LNCaP clone FGC (cell line): Measurements from ENCODE around the gene C1QB.
A peak's percentile ranks its signal among the peaks of the same experiment; 100 is the strongest.
"Not testable (repeated sequence)": the region's sequence is repeated elsewhere in the genome, so short reads cannot be mapped to it uniquely, and the experiment has no call there.

ENCODE experiments used
- DNase-seq: peaks from one replicate; pipeline ENCODE4 v3.0.0-alpha.2; 2011; ENCODE audit warnings: low read depth
- H3K4me3 ChIP-seq: 2 replicates; pipeline ENCODE4 v1.5.1; 2011; ENCODE audit warnings: mild to moderate bottlenecking, low read depth, low read length, control low read depth
- CTCF ChIP-seq: IDR thresholded peaks from 2 replicates; pipeline ENCODE4 v1.5.1; 2012; ENCODE audit warnings: mild to moderate bottlenecking; ENCODE audit not compliant: control insufficient read depth, insufficient read depth; ENCODE audit errors: extremely low read depth

C1QB gene

GRCh38 chr1:22702296-22703085 lies 49.5 kb downstream of the C1QB start:
- no peak overlapping the region for H3K4me3 ChIP-seq
- no peak for TF ChIP-seq CTCF
- no peak for DNase-seq

- TF ChIP-seq CTCF = peak; percentile 66
- no peak overlapping the region for H3K4me3 ChIP-seq
- no peak for DNase-seq
These were observed 51.5 kb downstream of the C1QB start for GRCh38 chr1:22704440-22705067.

- no peak for DNase-seq
- no peak for TF ChIP-seq CTCF
- no peak overlapping the region for H3K4me3 ChIP-seq
These were observed 52.5 kb downstream of the C1QB start for GRCh38 chr1:22705586-22705985.

GRCh38 chr1:22706100-22706499 lies 53.1 kb downstream of the C1QB start:
- not testable (repeated sequence) for DNase-seq, H3K4me3 ChIP-seq

GRCh38 chr1:22708777-22709176 lies 55.7 kb downstream of the C1QB start:
- no peak for TF ChIP-seq CTCF
- no peak overlapping the region for H3K4me3 ChIP-seq
- DNase-seq = no peak

- no peak for DNase-seq
- TF ChIP-seq CTCF = peak; percentile 4; the same call in 1 of the 2 replicates
- H3K4me3 ChIP-seq = no peak overlapping the region
These were observed 56.2 kb downstream of the C1QB start for GRCh38 chr1:22709227-22709626.

GRCh38 chr1:22709891-22710700 lies 57.1 kb downstream of the C1QB start:
- peak overlapping the region; percentile 23; the same call in 1 of the 2 replicates for H3K4me3 ChIP-seq
- DNase-seq = no peak
- TF ChIP-seq CTCF = no peak
